Kidney tubule cell (primary cell): ENCODE results near the gene NPB.
"Not testable (repeated sequence)": the region's sequence is repeated elsewhere in the genome, so short reads cannot be mapped to it uniquely, and the experiment has no call there.

Source experiments
- DNase-seq: peaks from one replicate; pipeline ENCODE4 v3.0.0-alpha.2; 2018; ENCODE audit warnings: low spot score

The NPB gene

GRCh38 chr17:81912441-81913309 lies 10.6 kb downstream of the NPB start:
- DNase-seq, result no peak

GRCh38 chr17:81913394-81914102 lies 11.5 kb downstream of the NPB start:
- no peak for DNase-seq

- DNase-seq, result no peak
Observed at GRCh38 chr17:81914103-81914850, 12.2 kb downstream of the NPB start.

- DNase-seq, result no peak
Observed at GRCh38 chr17:81915331-81915730, 13.3 kb downstream of the NPB start.

GRCh38 chr17:81916234-81917001 lies 14.4 kb downstream of the NPB start:
- DNase-seq, result peak; percentile 88

- peak; percentile 82 for DNase-seq
Observed at GRCh38 chr17:81917565-81918332, 15.7 kb downstream of the NPB start, which contains the start of gene SIRT7. Gene SIRT7 (minus strand): TSS chr17:81918176. CDS start chr17:81918131, 45 bp downstream.

GRCh38 chr17:81918333-81918669 lies 16.3 kb downstream of the NPB start:
- DNase-seq, result not testable (repeated sequence)

GRCh38 chr17:81918832-81919545 lies 17.0 kb downstream of the NPB start:
- DNase-seq, result no peak

GRCh38 chr17:81920612-81921536 lies 18.8 kb downstream of the NPB start:
- no peak for DNase-seq

- DNase-seq, result no peak
Observed at GRCh38 chr17:81921537-81921862, 19.5 kb downstream of the NPB start.

GRCh38 chr17:81921996-81922565 lies 20.0 kb downstream of the NPB start:
- DNase-seq, result no peak

GRCh38 chr17:81922566-81923301 lies 20.7 kb downstream of the NPB start:
- no peak for DNase-seq

- peak; percentile 81 for DNase-seq
Observed at GRCh38 chr17:81923302-81924260, 21.5 kb downstream of the NPB start.

- DNase-seq, result no peak
Observed at GRCh38 chr17:81924557-81925532, 22.8 kb downstream of the NPB start.

- DNase-seq, result no peak
Observed at GRCh38 chr17:81925860-81926450, 23.9 kb downstream of the NPB start.
